ENCODE results near the gene SEL1L.
A peak's percentile ranks its signal among the peaks of the same experiment; 100 is the strongest.
"Not testable (repeated sequence)": the region's sequence is repeated elsewhere in the genome, so short reads cannot be mapped to it uniquely, and the experiment has no call there.

SEL1L gene

DNA sequence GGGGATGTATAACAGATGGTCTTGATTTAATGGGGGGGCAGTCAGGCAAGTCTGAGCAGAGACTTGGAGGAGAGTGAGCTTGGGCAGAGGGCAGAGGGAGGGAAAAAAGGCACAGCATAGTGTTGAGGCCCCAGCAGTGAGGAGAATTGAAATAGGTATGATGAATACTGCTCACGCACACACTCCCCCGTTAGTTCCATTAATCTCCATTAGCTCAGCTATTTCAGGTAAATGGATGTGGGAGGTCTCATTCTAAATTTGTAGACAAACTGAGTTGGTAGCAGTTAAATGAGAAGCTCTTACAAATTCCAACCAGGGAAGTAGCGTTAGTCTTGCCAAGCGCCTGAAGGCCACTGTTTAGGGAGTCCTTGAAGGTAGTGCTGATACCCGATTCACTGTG is 66.8 kb downstream of the SEL1L start:
- no peak overlapping the region for H3K4me3 ChIP-seq (ENCODE audit: low read length)
- TF ChIP-seq, protein P1, sequence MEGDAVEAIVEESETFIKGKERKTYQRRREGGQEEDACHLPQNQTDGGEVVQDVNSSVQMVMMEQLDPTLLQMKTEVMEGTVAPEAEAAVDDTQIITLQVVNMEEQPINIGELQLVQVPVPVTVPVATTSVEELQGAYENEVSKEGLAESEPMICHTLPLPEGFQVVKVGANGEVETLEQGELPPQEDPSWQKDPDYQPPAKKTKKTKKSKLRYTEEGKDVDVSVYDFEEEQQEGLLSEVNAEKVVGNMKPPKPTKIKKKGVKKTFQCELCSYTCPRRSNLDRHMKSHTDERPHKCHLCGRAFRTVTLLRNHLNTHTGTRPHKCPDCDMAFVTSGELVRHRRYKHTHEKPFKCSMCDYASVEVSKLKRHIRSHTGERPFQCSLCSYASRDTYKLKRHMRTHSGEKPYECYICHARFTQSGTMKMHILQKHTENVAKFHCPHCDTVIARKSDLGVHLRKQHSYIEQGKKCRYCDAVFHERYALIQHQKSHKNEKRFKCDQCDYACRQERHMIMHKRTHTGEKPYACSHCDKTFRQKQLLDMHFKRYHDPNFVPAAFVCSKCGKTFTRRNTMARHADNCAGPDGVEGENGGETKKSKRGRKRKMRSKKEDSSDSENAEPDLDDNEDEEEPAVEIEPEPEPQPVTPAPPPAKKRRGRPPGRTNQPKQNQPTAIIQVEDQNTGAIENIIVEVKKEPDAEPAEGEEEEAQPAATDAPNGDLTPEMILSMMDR (IDR thresholded peaks at IDR 0.05; ENCODE audit: insufficient read depth, low read depth, low read length, missing control alignments) = no peak
- no peak for DNase-seq (ENCODE audit: low read depth)

DNA sequence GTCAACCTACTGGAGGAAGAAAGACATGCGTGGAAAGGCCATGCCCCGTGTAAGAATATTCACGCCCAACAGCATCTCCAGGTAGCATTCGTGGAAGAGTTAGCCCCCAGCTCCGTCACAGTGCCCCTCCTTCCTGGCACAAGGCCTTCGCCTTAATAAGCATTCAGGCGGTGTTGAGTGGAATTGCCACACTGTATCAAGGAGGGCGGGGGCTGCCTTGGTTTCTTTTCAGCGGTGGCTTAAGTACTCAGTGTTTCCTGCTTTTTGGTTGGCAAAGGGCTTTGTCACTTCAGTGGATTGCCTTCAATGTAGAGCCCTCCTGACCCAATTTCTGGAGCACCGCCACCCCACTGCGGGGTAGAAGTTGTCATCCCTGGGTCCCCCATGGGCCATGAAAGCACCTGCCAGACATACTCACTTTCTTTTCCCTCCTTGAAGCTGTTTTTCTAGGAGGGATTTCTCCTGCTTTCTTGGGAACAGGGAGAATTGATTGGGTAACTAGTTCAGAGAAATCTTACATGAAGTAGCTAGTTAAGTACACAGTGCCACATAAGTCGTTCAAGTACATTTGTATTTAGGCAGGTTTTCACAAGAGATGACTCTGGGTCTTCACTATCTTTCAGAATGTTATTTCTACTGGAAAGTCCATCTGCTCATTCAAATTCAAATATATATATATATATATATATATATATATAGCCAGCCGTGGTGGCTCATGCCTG is 68.0 kb downstream of the SEL1L start:
- TF ChIP-seq, protein P1 (IDR thresholded peaks at IDR 0.05; ENCODE audit: insufficient read depth, low read depth, low read length, missing control alignments) = no peak
- DNase-seq (ENCODE audit: low read depth) = no peak
- H3K4me3 ChIP-seq (ENCODE audit: low read length) = no peak overlapping the region

DNA sequence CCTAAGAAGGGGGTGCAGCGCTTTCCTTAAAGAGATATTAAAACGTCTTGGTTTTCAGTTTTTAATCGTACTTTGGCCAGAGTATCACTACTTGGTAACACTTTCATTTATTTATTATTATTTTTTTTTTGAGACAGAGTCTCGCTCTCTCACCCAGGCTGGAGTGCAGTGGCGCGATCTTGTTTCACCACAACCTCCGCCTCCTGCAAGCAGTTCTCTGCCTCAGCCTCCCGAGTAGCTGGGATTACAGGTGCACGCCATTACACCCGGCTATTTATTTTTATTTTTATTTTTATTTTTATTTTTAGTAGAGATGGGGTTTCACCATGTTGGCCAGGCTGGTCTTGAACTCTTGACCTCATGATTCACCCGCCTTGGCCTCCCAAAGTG is 68.7 kb downstream of the SEL1L start:
- DNase-seq (ENCODE audit: low read depth) = not testable (repeated sequence)
- peak overlapping the region; percentile 44 for H3K4me3 ChIP-seq (ENCODE audit: low read length)

DNA sequence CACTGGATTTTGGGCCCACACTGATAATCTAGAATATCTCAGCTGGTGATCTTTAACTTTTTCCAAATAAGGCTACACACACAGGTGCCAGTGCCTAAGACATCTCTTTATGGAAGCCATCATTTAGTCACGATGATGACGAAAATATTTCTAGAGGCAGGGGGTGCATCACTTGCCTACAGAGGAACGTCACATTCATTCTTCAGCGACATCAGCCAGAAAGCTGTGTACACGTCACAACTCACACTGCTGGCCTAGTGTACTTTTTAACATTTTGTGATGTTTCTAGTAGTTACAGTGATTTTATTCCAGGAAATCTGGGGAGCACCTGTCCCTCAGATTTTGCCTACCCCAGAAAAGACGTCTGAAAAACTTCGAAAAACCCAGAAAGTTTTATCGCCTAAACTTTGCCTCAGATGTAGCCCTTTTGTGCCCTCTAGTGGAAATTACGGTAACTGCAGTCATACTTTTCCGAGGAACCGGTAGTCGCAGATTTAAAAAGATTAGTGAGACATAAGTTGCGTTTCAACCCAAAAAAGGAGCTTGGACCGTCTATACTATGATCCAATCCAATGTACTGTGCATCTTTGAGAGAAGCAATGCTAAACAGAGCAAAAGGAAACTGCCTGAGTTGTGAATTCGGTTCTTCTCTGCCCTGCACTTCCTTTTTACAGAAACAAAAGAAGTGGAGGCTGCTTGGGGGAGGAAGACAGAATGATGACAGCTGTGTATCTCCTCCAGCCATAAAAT is 69.2 kb downstream of the SEL1L start:
- TF ChIP-seq, protein P1 (IDR thresholded peaks at IDR 0.05; ENCODE audit: insufficient read depth, low read depth, low read length, missing control alignments) = peak; percentile 87

DNA sequence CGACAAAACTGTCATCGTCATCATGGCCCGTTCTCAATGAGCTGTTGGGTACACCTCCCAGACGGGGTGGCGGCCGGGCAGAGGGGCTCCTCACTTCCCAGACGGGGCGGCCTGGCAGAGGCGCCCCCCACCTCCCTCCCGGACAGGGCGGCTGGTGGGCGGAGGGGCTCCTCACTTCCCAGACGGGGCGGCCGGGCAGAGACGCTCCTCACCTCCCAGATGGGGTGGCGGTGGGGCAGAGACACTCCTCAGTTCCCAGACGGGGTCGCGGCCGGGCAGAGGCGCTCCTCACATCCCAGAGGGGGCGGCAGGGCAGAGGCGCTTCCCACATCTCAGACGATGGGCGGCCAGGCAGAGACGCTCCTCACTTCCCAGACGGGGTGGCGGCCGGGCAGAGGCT is 71.3 kb downstream of the SEL1L start:
- not testable (repeated sequence) for DNase-seq (ENCODE audit: low read depth); H3K4me3 ChIP-seq (ENCODE audit: low read length)

More for the DNA sequence above, 69.2 kb downstream of the SEL1L start:
- peak; percentile 58 for DNase-seq (ENCODE audit: low read depth)
- peak overlapping the region; percentile 44 for H3K4me3 ChIP-seq (ENCODE audit: low read length)

DNA sequence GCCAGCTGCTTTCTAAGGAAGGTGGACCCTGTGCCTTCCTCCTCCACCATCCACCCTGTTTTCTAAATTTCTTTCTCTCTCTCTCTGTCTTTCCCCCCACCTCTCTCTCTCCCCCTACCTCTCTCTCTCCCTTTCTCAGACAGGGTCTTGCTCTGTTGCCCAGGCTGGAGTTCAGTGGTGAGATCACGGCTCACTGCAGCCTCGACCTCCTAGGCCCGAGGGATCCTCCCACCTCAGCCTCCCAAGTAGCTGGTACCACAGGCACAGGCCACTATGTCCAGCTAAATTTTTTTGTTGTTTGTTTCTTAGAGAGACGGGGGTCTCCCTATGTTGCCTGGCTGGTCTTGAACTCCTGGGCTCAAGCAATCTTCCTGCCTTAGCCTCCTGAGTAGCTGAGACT is 73.7 kb downstream of the SEL1L start:
- H3K4me3 ChIP-seq (ENCODE audit: low read length) = no peak overlapping the region
- no peak for DNase-seq (ENCODE audit: low read depth)
- TF ChIP-seq, protein P1 (IDR thresholded peaks at IDR 0.05; ENCODE audit: insufficient read depth, low read depth, low read length, missing control alignments) = no peak

DNA sequence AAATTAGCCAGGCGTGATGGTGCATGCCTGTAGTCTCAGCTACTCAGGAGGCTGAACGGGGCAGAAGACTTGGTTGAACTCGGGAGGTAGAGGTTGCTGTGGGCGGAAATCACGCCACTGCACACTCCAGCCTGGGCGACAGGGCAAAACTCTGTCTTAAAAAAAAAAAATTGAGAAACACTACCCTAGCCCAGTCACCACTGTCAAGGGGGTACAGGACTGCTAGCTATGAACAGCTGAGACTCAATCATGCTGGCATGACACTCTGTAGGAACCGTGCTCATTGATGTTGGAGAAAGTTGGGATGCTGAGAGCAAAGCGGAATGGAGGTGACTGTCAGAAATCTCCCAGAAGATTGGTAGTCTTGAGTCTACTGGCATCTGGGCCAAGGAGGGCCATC is 75.3 kb downstream of the SEL1L start:
- TF ChIP-seq, protein P1 (IDR thresholded peaks at IDR 0.05; ENCODE audit: insufficient read depth, low read depth, low read length, missing control alignments) = no peak
- no peak for DNase-seq (ENCODE audit: low read depth)
- no peak overlapping the region for H3K4me3 ChIP-seq (ENCODE audit: low read length)

DNA sequence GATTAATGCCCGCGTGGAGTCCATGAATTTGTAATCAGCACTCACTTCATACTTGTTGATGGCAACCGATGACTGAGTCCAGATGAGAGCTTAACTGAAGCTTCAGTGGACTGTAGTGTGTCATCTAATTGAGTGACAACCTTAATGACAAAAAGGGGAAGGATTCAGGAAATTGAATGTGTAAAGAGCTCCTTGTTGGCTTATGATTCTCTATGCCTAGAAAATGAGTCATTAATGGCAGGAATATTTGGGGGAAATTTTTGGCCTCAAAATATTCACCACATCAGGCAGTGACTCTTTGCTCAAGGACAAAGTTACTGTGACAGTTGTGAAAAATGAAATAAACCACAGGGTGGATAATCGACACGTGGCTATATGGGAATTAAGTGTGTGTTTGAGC is 78.3 kb downstream of the SEL1L start:
- TF ChIP-seq, protein P1 (IDR thresholded peaks at IDR 0.05; ENCODE audit: insufficient read depth, low read depth, low read length, missing control alignments) = no peak
- no peak for DNase-seq (ENCODE audit: low read depth)
- no peak overlapping the region for H3K4me3 ChIP-seq (ENCODE audit: low read length)
